ENCODE data around the gene ACBD6. TPM values are rescaled to one million over a fixed set of nuclear protein-coding genes. Genes with fewer than 3 reads are reported as not detected.

Gene ACBD6
- total and polyA plus RNA-seq, 2 of the 4 experiments (the other 2 are of a cell fraction), result 52.5 to 59.1 TPM

DNA sequence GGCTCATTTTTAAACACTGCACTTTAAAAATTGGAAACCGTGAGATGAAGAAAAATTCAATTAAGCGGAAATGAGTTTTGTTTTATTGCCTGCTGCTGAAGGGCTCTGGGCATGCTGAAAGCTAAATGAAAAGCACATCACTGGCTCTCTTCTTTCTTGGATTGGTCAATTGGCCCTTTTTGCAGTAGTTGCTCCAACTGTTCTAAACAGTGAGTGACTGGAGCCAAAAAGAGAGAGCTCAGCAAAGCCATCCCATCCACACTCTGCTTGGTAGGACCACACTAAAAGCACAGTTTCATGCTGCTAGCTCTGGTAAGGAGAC is 224.2 kb downstream of the ACBD6 start:
- Histone ChIP-seq H2BK15ac (ENCODE audit: low read depth, low read length) (no peak overlapping the region), H2BK20ac (ENCODE audit: low read depth, low read length) (no peak overlapping the region), H3K14ac (replicated peaks; ENCODE audit: low read depth, low read length) (no peak overlapping the region), H3K18ac (ENCODE audit: low read depth, low read length) (no peak overlapping the region), H4K5ac (ENCODE audit: low read depth, low read length) (no peak overlapping the region), H3K4me2 (ENCODE audit: low read depth, low read length) (no peak overlapping the region), H3K4me1 (ENCODE audit: control insufficient read depth, insufficient read depth, low read length) (peaks cover 2% of the 10 kb centered on the region; the same call in 1 of the 2 replicates), H4K20me1 (ENCODE audit: insufficient read depth, low read length) (peaks cover 3% of the 10 kb centered on the region; the same call in 1 of the 2 replicates), H3K27me3 (ENCODE audit: control insufficient read depth, insufficient read depth, low read length) (no peaks in the 10 kb centered on the region), H3K9me3 (ENCODE audit: control insufficient read depth, insufficient read depth, low read length) (no peaks in the 10 kb centered on the region), H3K27ac (ENCODE audit: insufficient read depth, low read length) (no peak overlapping the region), H3K23ac (ENCODE audit: low read depth, low read length) (no peak overlapping the region), H3K4ac (ENCODE audit: low read depth, low read length) (no peak overlapping the region; the same call in 1 of the 2 replicates), H3K9ac (ENCODE audit: low read depth, low read length) (no peak overlapping the region), H2BK120ac (ENCODE audit: low read depth, low read length) (no peak overlapping the region), H4K91ac (ENCODE audit: insufficient read depth, low read depth, low read length) (no peak overlapping the region; the same call in 1 of the 2 replicates), H3K36me3 (ENCODE audit: control insufficient read depth, insufficient read depth, low read length) (peaks cover 32% of the 10 kb centered on the region), H2BK5ac (ENCODE audit: low read depth, low read length, poor library complexity, severe bottlenecking) (no peak overlapping the region), H3K4me3 (ENCODE audit: insufficient read depth, low read depth, low read length) (no peak overlapping the region), H4K8ac (ENCODE audit: low read depth in 2 of 2, low read length in 2 of 2) (no peak overlapping the region; a peak in 1 of 4 replicates), H2AFZ (replicated peaks; ENCODE audit: low read length, poor library complexity) (no peak overlapping the region), H3K9me1 (ENCODE audit: insufficient read depth, low read length) (peaks cover 8% of the 10 kb centered on the region), H2AK9ac (replicated peaks; ENCODE audit: low read depth, low read length, poor library complexity) (peak overlapping the region; percentile 5), H2AK5ac (ENCODE audit: low read depth, low read length) (peak overlapping the region; percentile 48; the same call in 1 of the 2 replicates), H3K79me1 (ENCODE audit: low read depth in 1 of 2, low read length in 2 of 2) (no peaks in the 10 kb centered on the region), H3K56ac (ENCODE audit: extremely low read depth, insufficient read depth, low read length) (no peak overlapping the region)
- TF ChIP-seq RCOR1 (IDR thresholded peaks at IDR 0.05; ENCODE audit: insufficient replicate concordance, low read length), result no peak
- TF ChIP-seq MAFK (IDR thresholded peaks at IDR 0.05; ENCODE audit: low read depth, low read length), result no peak
- TF ChIP-seq POLR2A (IDR thresholded peaks at IDR 0.05; ENCODE audit: low read depth, low read length), result no peak
- no peak for TF ChIP-seq FOS (IDR thresholded peaks at IDR 0.05; ENCODE audit: low read depth, low read length)
- TF ChIP-seq NFE2L2 (IDR thresholded peaks at IDR 0.05; ENCODE audit: low read depth, low read length), result no peak
- TF ChIP-seq RAD21 (IDR thresholded peaks at IDR 0.05; ENCODE audit: low read length), result no peak
- no peak for TF ChIP-seq CHD1 (IDR thresholded peaks at IDR 0.05; ENCODE audit: low read depth, low read length)
- no peak for TF ChIP-seq SMC3 (IDR thresholded peaks at IDR 0.05; ENCODE audit: low read depth, low read length)
- TF ChIP-seq, protein P1, sequence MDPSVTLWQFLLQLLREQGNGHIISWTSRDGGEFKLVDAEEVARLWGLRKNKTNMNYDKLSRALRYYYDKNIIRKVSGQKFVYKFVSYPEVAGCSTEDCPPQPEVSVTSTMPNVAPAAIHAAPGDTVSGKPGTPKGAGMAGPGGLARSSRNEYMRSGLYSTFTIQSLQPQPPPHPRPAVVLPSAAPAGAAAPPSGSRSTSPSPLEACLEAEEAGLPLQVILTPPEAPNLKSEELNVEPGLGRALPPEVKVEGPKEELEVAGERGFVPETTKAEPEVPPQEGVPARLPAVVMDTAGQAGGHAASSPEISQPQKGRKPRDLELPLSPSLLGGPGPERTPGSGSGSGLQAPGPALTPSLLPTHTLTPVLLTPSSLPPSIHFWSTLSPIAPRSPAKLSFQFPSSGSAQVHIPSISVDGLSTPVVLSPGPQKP (IDR thresholded peaks at IDR 0.05; ENCODE audit: borderline replicate concordance, low read depth, low read length), result no peak
- in situ Hi-C loops (cut with MboI; ENCODE audit: low sequenced_read_pairs) (no loop called here), dilution Hi-C loops (cut with HindIII; ENCODE audit: low sequenced_read_pairs, unreplicated experiment) (no loop called here), intact Hi-C loops (cut with micrococcal nuclease) (loop anchor here (5.0 kb wide), 1 partner anchor 139 kb away; no protein-coding TSS in a partner anchor)
- no peak for DNase-seq
- ATAC-seq (ENCODE audit: low read depth), result peak; percentile 12; the same call in 1 of the 2 replicates
- ChIA-PET CTCF (no interaction called here), POLR2A (ENCODE audit: unreplicated experiment) (no interaction called here)
- BruUV-seq (replicated peaks), result no TSS peak
- 92% methylated on average over 2 of the region's 2 CpGs; no CpG with 5 or more reads in 1 of the 2 experiments for WGBS, 2 experiments (ENCODE audit: extremely low coverage in 2 of 2, insufficient read length in 1 of 2)
